ENCODE data around the gene ZNF814. TPM values are rescaled to one million over a fixed set of nuclear protein-coding genes. Genes with fewer than 3 reads are reported as not detected.
"Not testable (repeated sequence)": the region's sequence is repeated elsewhere in the genome, so short reads cannot be mapped to it uniquely, and the experiment has no call there.

Gene ZNF814
- total RNA-seq, 2 donors from 2014 or later: 18.9 to 22.4 TPM

- peaks cover 47 to 48% of the 10 kb centered on the region in 2 donors for H3K4me1 Mint-ChIP-seq (ENCODE audit: low read depth in 2 of 2)
- peak overlapping the region; percentile 96 to 99 for H3K27ac Mint-ChIP-seq
- H3K9me3 Mint-ChIP-seq: no peaks in the 10 kb centered on the region
- peak; percentile 87 for DNase-seq (ENCODE audit: low spot score)
- peak; percentile 94 to 95 for ATAC-seq
- H3K4me3 Mint-ChIP-seq: peak overlapping the region; percentile 94
- H3K27me3 Mint-ChIP-seq: no peaks in the 10 kb centered on the region
- peaks cover 16% of the 10 kb centered on the region for H3K36me3 Mint-ChIP-seq
Measured at GRCh38 chr19:57819475-57820148, 69.2 kb downstream of the ZNF814 start.

GRCh38 chr19:57818378-57818777 is 70.5 kb downstream of the ZNF814 start:
- Mint-ChIP-seq H3K4me3 (peak overlapping the region; percentile 94), H3K27ac (peak overlapping the region in 1 of 2 donors; percentile 96), H3K36me3 (peaks cover 16% of the 10 kb centered on the region), H3K9me3 (no peaks in the 10 kb centered on the region), H3K4me1 (ENCODE audit: low read depth in 2 of 2) (peaks cover 51% of the 10 kb centered on the region in 2 donors), H3K27me3 (no peaks in the 10 kb centered on the region)
- no peak for ATAC-seq
- DNase-seq (ENCODE audit: low spot score): no peak

- ATAC-seq (no peak), DNase-seq (ENCODE audit: low spot score) (no peak)
- Mint-ChIP-seq H3K27ac (no peak overlapping the region), H3K36me3 (peaks cover 16% of the 10 kb centered on the region), H3K27me3 (no peaks in the 10 kb centered on the region), H3K4me3 (peak overlapping the region; percentile 94), H3K9me3 (no peaks in the 10 kb centered on the region), H3K4me1 (ENCODE audit: low read depth in 2 of 2) (peaks cover 50 to 51% of the 10 kb centered on the region in 2 donors)
Measured at GRCh38 chr19:57817976-57818375, 70.9 kb downstream of the ZNF814 start.

- Mint-ChIP-seq H3K36me3 (peaks cover 15% of the 10 kb centered on the region), H3K4me1 (ENCODE audit: low read depth in 2 of 2) (peaks cover 51 to 52% of the 10 kb centered on the region in 2 donors), H3K4me3 (no peak overlapping the region), H3K9me3 (no peaks in the 10 kb centered on the region), H3K27me3 (no peaks in the 10 kb centered on the region), H3K27ac (no peak overlapping the region)
- no peak for ATAC-seq
- no peak for DNase-seq (ENCODE audit: low spot score)
Measured at GRCh38 chr19:57816652-57817051, 72.2 kb downstream of the ZNF814 start.

- no peaks in the 10 kb centered on the region for H3K9me3 Mint-ChIP-seq
- DNase-seq (ENCODE audit: low spot score) (no peak), ATAC-seq (no peak)
- peaks cover 41 to 47% of the 10 kb centered on the region in 2 donors for H3K4me1 Mint-ChIP-seq (ENCODE audit: low read depth in 2 of 2)
- H3K27ac Mint-ChIP-seq: peak overlapping the region; percentile 85 to 95
- peaks cover 10% of the 10 kb centered on the region for H3K36me3 Mint-ChIP-seq
- no peaks in the 10 kb centered on the region for H3K27me3 Mint-ChIP-seq
- H3K4me3 Mint-ChIP-seq: peak overlapping the region; percentile 97
Measured at GRCh38 chr19:57815247-57816075, 73.4 kb downstream of the ZNF814 start.

- Mint-ChIP-seq H3K9me3 (no peaks in the 10 kb centered on the region), H3K4me1 (ENCODE audit: low read depth in 2 of 2) (peaks cover 33 to 46% of the 10 kb centered on the region in 2 donors), H3K4me3 (peak within 1 kb of the TSS; percentile 97), H3K36me3 (peaks cover 4% of the 10 kb centered on the region), H3K27me3 (no peaks in the 10 kb centered on the region), H3K27ac (peak within 1 kb of the TSS; percentile 85 to 95)
- DNase-seq (ENCODE audit: low spot score) (peak; percentile 79), ATAC-seq (peak; percentile 88 to 91)
Measured at GRCh38 chr19:57814505-57815246, 74.2 kb downstream of the ZNF814 start, which contains the start of gene ZNF552. Gene ZNF552, minus strand, starts transcription at chr19:57814913. Its CDS starts 170 bp downstream, at chr19:57814743.

GRCh38 chr19:57813919-57814504 is 74.8 kb downstream of the ZNF814 start:
- Mint-ChIP-seq H3K27ac (peak overlapping the region; percentile 85 to 95), H3K4me3 (peak overlapping the region; percentile 97), H3K36me3 (peaks cover 8% of the 10 kb centered on the region), H3K4me1 (ENCODE audit: low read depth in 2 of 2) (peaks cover 29 to 42% of the 10 kb centered on the region in 2 donors), H3K9me3 (no peaks in the 10 kb centered on the region), H3K27me3 (no peaks in the 10 kb centered on the region)
- no peak for ATAC-seq
- no peak for DNase-seq (ENCODE audit: low spot score)

GRCh38 chr19:57812975-57813820 is 75.6 kb downstream of the ZNF814 start:
- H3K27me3 Mint-ChIP-seq; ATAC-seq; H3K36me3 Mint-ChIP-seq; H3K9me3 Mint-ChIP-seq; DNase-seq (ENCODE audit: low spot score): not testable (repeated sequence)
- H3K4me1 Mint-ChIP-seq (ENCODE audit: low read depth in 2 of 2): peaks cover 29 to 39% of the 10 kb centered on the region in 2 donors
- peak overlapping the region; percentile 11 to 59 for H3K27ac Mint-ChIP-seq
- peak overlapping the region; percentile 26 for H3K4me3 Mint-ChIP-seq

GRCh38 chr19:57812226-57812625 is 76.6 kb downstream of the ZNF814 start:
- ATAC-seq (no peak), DNase-seq (ENCODE audit: low spot score) (no peak)
- peaks cover 29 to 39% of the 10 kb centered on the region in 2 donors for H3K4me1 Mint-ChIP-seq (ENCODE audit: low read depth in 2 of 2)
- peaks cover 15% of the 10 kb centered on the region for H3K36me3 Mint-ChIP-seq
- peak overlapping the region; percentile 11 for H3K4me3 Mint-ChIP-seq
- no peaks in the 10 kb centered on the region for H3K9me3 Mint-ChIP-seq
- no peaks in the 10 kb centered on the region for H3K27me3 Mint-ChIP-seq
- H3K27ac Mint-ChIP-seq: peak overlapping the region in 1 of 2 donors; percentile 11

GRCh38 chr19:57810410-57811295 is 78.2 kb downstream of the ZNF814 start:
- peaks cover 29 to 39% of the 10 kb centered on the region in 2 donors for H3K4me1 Mint-ChIP-seq (ENCODE audit: low read depth in 2 of 2)
- H3K27ac Mint-ChIP-seq; DNase-seq (ENCODE audit: low spot score); H3K9me3 Mint-ChIP-seq; H3K27me3 Mint-ChIP-seq; H3K4me3 Mint-ChIP-seq; ATAC-seq: not testable (repeated sequence)
- H3K36me3 Mint-ChIP-seq: peaks cover 20% of the 10 kb centered on the region

- peaks cover 20% of the 10 kb centered on the region for H3K36me3 Mint-ChIP-seq
- H3K4me1 Mint-ChIP-seq (ENCODE audit: low read depth in 2 of 2): peaks cover 18 to 32% of the 10 kb centered on the region in 2 donors
Measured at GRCh38 chr19:57807541-57807940, 81.3 kb downstream of the ZNF814 start.

More at GRCh38 chr19:57807541-57807940, 81.3 kb downstream of the ZNF814 start:
- H3K27me3 Mint-ChIP-seq: no peaks in the 10 kb centered on the region
- no peak overlapping the region for H3K27ac Mint-ChIP-seq
- ATAC-seq (no peak), DNase-seq (ENCODE audit: low spot score) (no peak)
- no peaks in the 10 kb centered on the region for H3K9me3 Mint-ChIP-seq
- no peak overlapping the region for H3K4me3 Mint-ChIP-seq

Data from natural killer cell treated with Interleukin-12 subunit alpha and Interleukin-12 subunit beta and Interleukin-15 and Interleukin-18, amount 100 ng/mL, for 72 hours (primary cell).